Fibroblast of mammary gland (primary cell): Measurements from ENCODE around the gene IMPDH1.

Source experiments
- DNase-seq: peaks from one replicate; pipeline ENCODE4 v3.0.0-alpha.2; 2010; ENCODE audit warnings: low read depth
- H3K4me3 ChIP-seq: 2 replicates; pipeline ENCODE4 v1.5.1; 2011; ENCODE audit warnings: low read depth, mild to moderate bottlenecking, low read length, moderate library complexity; ENCODE audit not compliant: control insufficient read depth
- TF ChIP-seq, protein P1 (sequence below): conservative IDR thresholded peaks from 2 replicates; pipeline ENCODE4 v1.5.1; 2011; ENCODE audit warnings: low read depth, low read length, inconsistent platforms; ENCODE audit not compliant: control insufficient read depth, insufficient read depth

Gene IMPDH1

GRCh38 chr7:128447941-128448564 is 38.3 kb upstream of the IMPDH1 start:
- TF ChIP-seq, protein P1, sequence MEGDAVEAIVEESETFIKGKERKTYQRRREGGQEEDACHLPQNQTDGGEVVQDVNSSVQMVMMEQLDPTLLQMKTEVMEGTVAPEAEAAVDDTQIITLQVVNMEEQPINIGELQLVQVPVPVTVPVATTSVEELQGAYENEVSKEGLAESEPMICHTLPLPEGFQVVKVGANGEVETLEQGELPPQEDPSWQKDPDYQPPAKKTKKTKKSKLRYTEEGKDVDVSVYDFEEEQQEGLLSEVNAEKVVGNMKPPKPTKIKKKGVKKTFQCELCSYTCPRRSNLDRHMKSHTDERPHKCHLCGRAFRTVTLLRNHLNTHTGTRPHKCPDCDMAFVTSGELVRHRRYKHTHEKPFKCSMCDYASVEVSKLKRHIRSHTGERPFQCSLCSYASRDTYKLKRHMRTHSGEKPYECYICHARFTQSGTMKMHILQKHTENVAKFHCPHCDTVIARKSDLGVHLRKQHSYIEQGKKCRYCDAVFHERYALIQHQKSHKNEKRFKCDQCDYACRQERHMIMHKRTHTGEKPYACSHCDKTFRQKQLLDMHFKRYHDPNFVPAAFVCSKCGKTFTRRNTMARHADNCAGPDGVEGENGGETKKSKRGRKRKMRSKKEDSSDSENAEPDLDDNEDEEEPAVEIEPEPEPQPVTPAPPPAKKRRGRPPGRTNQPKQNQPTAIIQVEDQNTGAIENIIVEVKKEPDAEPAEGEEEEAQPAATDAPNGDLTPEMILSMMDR, result no peak
- DNase-seq, result no peak
- H3K4me3 ChIP-seq, result no peak overlapping the region

DNA sequence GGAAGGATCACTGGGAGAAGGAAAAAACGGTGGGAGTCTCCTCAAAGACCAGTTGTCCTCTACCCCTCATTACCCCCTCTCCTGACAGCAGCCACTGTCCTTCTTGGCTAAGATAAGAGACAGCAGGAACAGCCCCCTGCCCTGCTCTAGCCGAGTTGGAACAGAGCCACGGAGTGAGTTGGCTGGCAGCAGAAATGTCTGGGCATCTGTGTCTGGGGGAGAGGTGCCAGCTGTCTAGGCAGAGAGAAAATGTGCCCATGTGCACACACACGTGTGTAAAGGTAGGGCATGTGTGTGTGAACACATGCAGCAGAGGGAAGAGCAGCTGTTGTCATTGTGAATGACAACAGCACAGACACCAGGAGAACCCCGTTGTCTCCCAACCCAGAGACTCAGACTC is 36.5 kb upstream of the IMPDH1 start:
- TF ChIP-seq, protein P1, result no peak

GRCh38 chr7:128443831-128444600 is 34.2 kb upstream of the IMPDH1 start:
- no peak overlapping the region for H3K4me3 ChIP-seq
- no peak for DNase-seq
- TF ChIP-seq, protein P1, result no peak

More for the DNA sequence above, 36.5 kb upstream of the IMPDH1 start:
- DNase-seq, result no peak
- no peak overlapping the region for H3K4me3 ChIP-seq

DNA sequence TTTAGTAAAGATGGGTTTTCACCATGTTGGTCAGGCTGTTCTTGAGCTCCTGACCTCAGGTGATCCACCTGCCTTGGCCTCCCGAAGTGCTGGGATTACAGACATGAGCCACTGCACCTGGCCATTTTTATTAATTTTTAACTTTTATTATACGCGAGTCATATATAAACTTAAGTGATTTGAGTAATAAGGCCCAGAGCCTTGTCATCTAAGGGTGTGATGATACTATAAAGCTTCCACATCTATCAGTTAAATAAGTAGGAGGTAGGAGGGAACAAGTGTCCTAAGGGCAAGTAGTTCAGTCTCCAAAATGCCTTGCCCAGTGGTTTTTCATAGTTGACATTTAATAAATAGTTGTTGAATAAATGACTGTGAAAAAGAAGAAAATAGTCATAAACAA is 32.6 kb upstream of the IMPDH1 start:
- TF ChIP-seq, protein P1, result no peak
- no peak for DNase-seq
- no peak overlapping the region for H3K4me3 ChIP-seq

DNA sequence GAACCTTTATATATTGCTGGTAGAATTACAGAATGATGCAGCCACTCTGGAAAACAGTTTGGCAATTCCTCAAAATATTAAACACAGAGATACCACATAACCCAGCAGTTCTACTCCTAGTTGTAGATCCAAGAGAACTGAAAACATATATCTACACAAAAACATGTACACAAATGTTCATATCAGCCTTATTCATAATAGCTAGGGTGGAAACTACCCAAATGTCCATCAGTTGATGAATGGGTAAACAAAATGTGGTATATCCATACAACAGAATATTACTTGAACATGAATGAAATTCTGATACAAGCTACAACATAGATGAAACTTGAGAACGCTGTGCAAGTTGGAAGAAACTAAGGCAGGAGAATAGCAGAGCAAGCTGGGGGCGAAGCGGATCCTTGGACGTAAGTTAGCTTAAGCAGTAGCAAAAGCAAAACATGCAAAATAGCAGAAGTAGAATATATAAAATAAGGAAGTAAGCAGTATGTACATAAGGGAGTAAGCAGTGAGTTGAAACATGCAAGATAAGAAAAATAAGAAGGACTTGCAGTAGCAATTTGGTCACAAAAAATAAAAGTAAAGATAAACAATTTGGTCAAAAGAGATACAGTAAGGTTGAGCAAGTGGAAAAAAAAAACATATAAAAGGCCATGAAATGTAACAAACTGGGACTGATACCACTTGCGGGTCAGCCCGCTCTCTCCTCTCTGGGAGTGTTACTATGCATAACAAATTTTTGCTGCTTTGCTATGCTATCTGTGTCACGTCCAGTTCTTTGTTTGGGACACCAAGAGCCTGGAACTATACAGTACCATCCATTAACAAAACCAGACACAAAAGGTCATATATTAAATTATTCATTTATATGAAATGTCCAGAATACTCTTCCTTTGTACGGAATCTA is 27.9 kb upstream of the IMPDH1 start:
- TF ChIP-seq, protein P1, result no peak
- DNase-seq, result no peak
- no peak overlapping the region for H3K4me3 ChIP-seq

DNA sequence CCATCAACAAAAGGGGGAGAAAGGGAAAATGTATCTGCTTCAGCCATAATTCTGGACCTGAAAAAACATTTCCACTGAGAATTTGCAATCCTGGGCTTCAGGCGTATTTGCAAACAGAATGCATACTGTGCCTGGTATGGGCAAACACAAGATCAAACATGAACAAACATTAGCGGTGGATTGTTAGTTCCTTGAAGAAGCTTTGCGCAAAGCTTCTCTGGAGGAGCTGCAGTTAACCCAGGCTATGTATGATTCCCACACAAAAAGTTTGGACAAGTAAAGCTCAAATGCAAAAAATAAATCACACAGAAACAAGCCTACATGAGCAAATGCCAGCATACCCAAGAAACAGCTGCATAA is 25.5 kb upstream of the IMPDH1 start:
- no peak for DNase-seq
- no peak overlapping the region for H3K4me3 ChIP-seq
- TF ChIP-seq, protein P1, result no peak
